ENCODE measurements around the gene NAA10. TPM values are rescaled to one million over a fixed set of nuclear protein-coding genes. Genes with fewer than 3 reads are reported as not detected.

NAA10 gene
- polyA plus RNA-seq, 1 donor from 2014 or later = 117 TPM

- Histone ChIP-seq H3K27ac (ENCODE audit: low read length) (peak overlapping the region; percentile 98), H3K4me3 (ENCODE audit: low read length) (peak overlapping the region; percentile 85), H2AFZ (ENCODE audit: low read depth, low read length) (no peak overlapping the region)
These were observed 35.1 kb upstream of the NAA10 start for GRCh38 chrX:153969904-153970356.

More at GRCh38 chrX:153969904-153970356, 35.1 kb upstream of the NAA10 start:
- Histone ChIP-seq H3K79me2 (replicated peaks; ENCODE audit: insufficient read depth, low read length) (peaks cover 28% of the 10 kb centered on the region), H3K9me3 (ENCODE audit: low read length) (no peaks in the 10 kb centered on the region), H3F3A (ENCODE audit: insufficient read depth, low read length, poor library complexity, severe bottlenecking) (no peaks in the 10 kb centered on the region), H3K9ac (ENCODE audit: low read length) (peak overlapping the region; percentile 98), H3K36me3 (ENCODE audit: insufficient read depth, low read length) (no peaks in the 10 kb centered on the region), H3K27me3 (ENCODE audit: insufficient read depth, low read depth, low read length) (no peaks in the 10 kb centered on the region), H3K4me2 (ENCODE audit: low read length) (peak overlapping the region; percentile 70), H4K20me1 (ENCODE audit: insufficient read depth) (no peaks in the 10 kb centered on the region), H3K9me2 (ENCODE audit: insufficient read depth, low read length) (no peaks in the 10 kb centered on the region)
- TF ChIP-seq TAF1 (IDR thresholded peaks at IDR 0.05; ENCODE audit: low read depth) (no peak), EP300 (conservative IDR thresholded peaks at IDR 0.05; ENCODE audit: poor library complexity, severe bottlenecking) (no peak), POLR2AphosphoS5 (IDR thresholded peaks at IDR 0.05) (no peak), SMC3 (conservative IDR thresholded peaks at IDR 0.05; ENCODE audit: poor library complexity) (no peak), MXI1 (conservative IDR thresholded peaks at IDR 0.05; ENCODE audit: poor library complexity, severe bottlenecking) (no peak), CTCF (IDR thresholded peaks at IDR 0.05; ENCODE audit: poor library complexity, severe bottlenecking) (no peak), RAD21 (conservative IDR thresholded peaks at IDR 0.05) (no peak), REST (IDR thresholded peaks at IDR 0.05; ENCODE audit: borderline replicate concordance) (no peak), EZH2 (IDR thresholded peaks at IDR 0.05; ENCODE audit: borderline replicate concordance, insufficient read depth, low read length, poor library complexity, severe bottlenecking) (no peak)
